ENCODE results near the gene GSTA1.
"Not testable (repeated sequence)": the region's sequence is repeated elsewhere in the genome, so short reads cannot be mapped to it uniquely, and the experiment has no call there.

The GSTA1 gene

GRCh38 chr6:52787917-52788316, 15.7 kb downstream of the GSTA1 start:
- no peak overlapping the region for H3K27ac ChIP-seq (ENCODE audit: low read depth, low read length)
- no CpG with 5 or more reads among the region's 3 CpGs for WGBS (ENCODE audit: extremely low coverage, insufficient coverage, low lambda C conversion rate)
- no peaks in the 10 kb centered on the region for H3K27me3 ChIP-seq (ENCODE audit: insufficient read depth, low read length, poor library complexity)
- no peak overlapping the region for H2BK15ac ChIP-seq (replicated peaks; ENCODE audit: low read depth)
- H3K4me1 ChIP-seq (ENCODE audit: control insufficient read depth, low read depth, low read length) = peaks cover 2% of the 10 kb centered on the region
- no peak for DNase-seq
- no peak overlapping the region for H3K18ac ChIP-seq (ENCODE audit: low read length)
- no peaks in the 10 kb centered on the region for H3K79me2 ChIP-seq (ENCODE audit: control insufficient read depth, insufficient read depth, low read length)
- H3K23ac ChIP-seq (ENCODE audit: low read length) = no peak overlapping the region
- no peaks in the 10 kb centered on the region for H3K36me3 ChIP-seq (ENCODE audit: control insufficient read depth, insufficient read depth, low read length)
- H2BK120ac ChIP-seq (ENCODE audit: low read depth, low read length) = no peak overlapping the region
- H3K4ac ChIP-seq (ENCODE audit: low read depth, low read length) = no peak overlapping the region
- H3K56ac ChIP-seq (ENCODE audit: low read length) = no peak overlapping the region
- no peak overlapping the region for H4K5ac ChIP-seq (ENCODE audit: low read length)
- H4K8ac ChIP-seq (ENCODE audit: low read depth, low read length) = no peak overlapping the region
- H3K4me2 ChIP-seq (ENCODE audit: low read length) = no peak overlapping the region
- H2BK5ac ChIP-seq (ENCODE audit: low read length) = no peak overlapping the region
- no peak overlapping the region for H3K9ac ChIP-seq (ENCODE audit: low read length)
- no peak overlapping the region for H2AK5ac ChIP-seq (ENCODE audit: low read length)
- no peaks in the 10 kb centered on the region for H3K79me1 ChIP-seq (ENCODE audit: low read length)
- H3K4me3 ChIP-seq (ENCODE audit: low read length) = no peak overlapping the region

GRCh38 chr6:52786249-52786956, 17.2 kb downstream of the GSTA1 start:
- no peak overlapping the region for H3K56ac ChIP-seq (ENCODE audit: low read length)
- no peak overlapping the region for H4K8ac ChIP-seq (ENCODE audit: low read depth, low read length)
- H2AK5ac ChIP-seq (ENCODE audit: low read length) = no peak overlapping the region
- no peaks in the 10 kb centered on the region for H3K79me2 ChIP-seq (ENCODE audit: control insufficient read depth, insufficient read depth, low read length)
- DNase-seq = no peak
- H3K4me1 ChIP-seq (ENCODE audit: control insufficient read depth, low read depth, low read length) = peaks cover 2% of the 10 kb centered on the region
- no peak overlapping the region for H3K4ac ChIP-seq (ENCODE audit: low read depth, low read length)
- H3K27me3 ChIP-seq (ENCODE audit: insufficient read depth, low read length, poor library complexity) = no peaks in the 10 kb centered on the region
- H3K36me3 ChIP-seq (ENCODE audit: control insufficient read depth, insufficient read depth, low read length) = no peaks in the 10 kb centered on the region
- no peak overlapping the region for H2BK5ac ChIP-seq (ENCODE audit: low read length)
- no peak overlapping the region for H3K27ac ChIP-seq (ENCODE audit: low read depth, low read length)
- no peak overlapping the region for H2BK15ac ChIP-seq (replicated peaks; ENCODE audit: low read depth)
- no CpG with 5 or more reads among the region's 24 CpGs for WGBS (ENCODE audit: extremely low coverage, insufficient coverage, low lambda C conversion rate)
- no peak overlapping the region for H4K5ac ChIP-seq (ENCODE audit: low read length)
- no peak overlapping the region for H3K9ac ChIP-seq (ENCODE audit: low read length)
- no peak overlapping the region for H3K4me3 ChIP-seq (ENCODE audit: low read length)
- H3K23ac ChIP-seq (ENCODE audit: low read length) = no peak overlapping the region
- no peak overlapping the region for H2BK120ac ChIP-seq (ENCODE audit: low read depth, low read length)
- no peaks in the 10 kb centered on the region for H3K79me1 ChIP-seq (ENCODE audit: low read length)
- no peak overlapping the region for H3K4me2 ChIP-seq (ENCODE audit: low read length)
- H3K18ac ChIP-seq (ENCODE audit: low read length) = no peak overlapping the region

- H3K79me1 ChIP-seq (ENCODE audit: low read length); H3K79me2 ChIP-seq (ENCODE audit: control insufficient read depth, insufficient read depth, low read length); H3K9ac ChIP-seq (ENCODE audit: low read length); H3K4me1 ChIP-seq (ENCODE audit: control insufficient read depth, low read depth, low read length); H3K23ac ChIP-seq (ENCODE audit: low read length); H4K8ac ChIP-seq (ENCODE audit: low read depth, low read length); H3K27me3 ChIP-seq (ENCODE audit: insufficient read depth, low read length, poor library complexity); H3K18ac ChIP-seq (ENCODE audit: low read length); H3K27ac ChIP-seq (ENCODE audit: low read depth, low read length); H3K56ac ChIP-seq (ENCODE audit: low read length); H3K36me3 ChIP-seq (ENCODE audit: control insufficient read depth, insufficient read depth, low read length); H2BK5ac ChIP-seq (ENCODE audit: low read length); H2BK120ac ChIP-seq (ENCODE audit: low read depth, low read length); H2AK5ac ChIP-seq (ENCODE audit: low read length); DNase-seq; H3K4me3 ChIP-seq (ENCODE audit: low read length); H4K5ac ChIP-seq (ENCODE audit: low read length); H2BK15ac ChIP-seq (replicated peaks; ENCODE audit: low read depth); H3K4me2 ChIP-seq (ENCODE audit: low read length); H3K4ac ChIP-seq (ENCODE audit: low read depth, low read length): not testable (repeated sequence)
- WGBS (ENCODE audit: extremely low coverage, insufficient coverage, low lambda C conversion rate) = no CpG with 5 or more reads among the region's 3 CpGs
Measured at GRCh38 chr6:52782696-52783274, 20.8 kb downstream of the GSTA1 start.

GRCh38 chr6:52782209-52782608, 21.4 kb downstream of the GSTA1 start:
- H3K79me2 ChIP-seq (ENCODE audit: control insufficient read depth, insufficient read depth, low read length); H3K18ac ChIP-seq (ENCODE audit: low read length); H3K79me1 ChIP-seq (ENCODE audit: low read length); H2BK5ac ChIP-seq (ENCODE audit: low read length); H4K5ac ChIP-seq (ENCODE audit: low read length); H3K4ac ChIP-seq (ENCODE audit: low read depth, low read length); H3K56ac ChIP-seq (ENCODE audit: low read length); H3K4me1 ChIP-seq (ENCODE audit: control insufficient read depth, low read depth, low read length); H3K23ac ChIP-seq (ENCODE audit: low read length); H3K4me3 ChIP-seq (ENCODE audit: low read length); H3K9ac ChIP-seq (ENCODE audit: low read length); H2AK5ac ChIP-seq (ENCODE audit: low read length); H3K27me3 ChIP-seq (ENCODE audit: insufficient read depth, low read length, poor library complexity); H3K36me3 ChIP-seq (ENCODE audit: control insufficient read depth, insufficient read depth, low read length); H3K4me2 ChIP-seq (ENCODE audit: low read length); H2BK15ac ChIP-seq (replicated peaks; ENCODE audit: low read depth); H4K8ac ChIP-seq (ENCODE audit: low read depth, low read length); H2BK120ac ChIP-seq (ENCODE audit: low read depth, low read length); H3K27ac ChIP-seq (ENCODE audit: low read depth, low read length); DNase-seq: not testable (repeated sequence)

GRCh38 chr6:52779237-52779636, 24.4 kb downstream of the GSTA1 start:
- Histone ChIP-seq H3K56ac (ENCODE audit: low read length) (no peak overlapping the region), H2BK15ac (replicated peaks; ENCODE audit: low read depth) (no peak overlapping the region), H3K36me3 (ENCODE audit: control insufficient read depth, insufficient read depth, low read length) (no peaks in the 10 kb centered on the region), H3K4me2 (ENCODE audit: low read length) (no peak overlapping the region), H3K4ac (ENCODE audit: low read depth, low read length) (no peak overlapping the region), H3K18ac (ENCODE audit: low read length) (no peak overlapping the region), H3K79me1 (ENCODE audit: low read length) (no peaks in the 10 kb centered on the region), H4K5ac (ENCODE audit: low read length) (no peak overlapping the region), H3K9ac (ENCODE audit: low read length) (no peak overlapping the region), H3K27ac (ENCODE audit: low read depth, low read length) (no peak overlapping the region), H2AK5ac (ENCODE audit: low read length) (no peak overlapping the region), H2BK120ac (ENCODE audit: low read depth, low read length) (no peak overlapping the region), H4K8ac (ENCODE audit: low read depth, low read length) (no peak overlapping the region), H3K4me1 (ENCODE audit: control insufficient read depth, low read depth, low read length) (no peaks in the 10 kb centered on the region), H3K79me2 (ENCODE audit: control insufficient read depth, insufficient read depth, low read length) (no peaks in the 10 kb centered on the region), H3K27me3 (ENCODE audit: insufficient read depth, low read length, poor library complexity) (no peaks in the 10 kb centered on the region), H3K4me3 (ENCODE audit: low read length) (no peak overlapping the region), H3K23ac (ENCODE audit: low read length) (no peak overlapping the region), H2BK5ac (ENCODE audit: low read length) (no peak overlapping the region)
- DNase-seq = no peak
- no CpG with 5 or more reads among the region's 1 CpG for WGBS (ENCODE audit: extremely low coverage, insufficient coverage, low lambda C conversion rate)
